Body of pancreas (tissue), 4 donors: ENCODE results near the gene GRIN2C.

ENCODE experiments used
- CTCF ChIP-seq, 7 experiments: fragments of 450-650 bp in 4 of 7; fragments of 200-600 bp in 3 of 7; sonication (generic) in 3 of 7; IDR thresholded peaks; one replicate each; pipeline ENCODE4 v1.5.1; 2016 to 2019; ENCODE audit warnings: antibody characterized with exemption in 7 of 7
- POLR2A ChIP-seq, 3 donors: fragments of 450-650 bp; IDR thresholded peaks; one replicate each; pipeline ENCODE4 v1.6.1; 2016; ENCODE audit warnings: antibody characterized with exemption in 3 of 3, mild to moderate bottlenecking in 2 of 3

DNA sequence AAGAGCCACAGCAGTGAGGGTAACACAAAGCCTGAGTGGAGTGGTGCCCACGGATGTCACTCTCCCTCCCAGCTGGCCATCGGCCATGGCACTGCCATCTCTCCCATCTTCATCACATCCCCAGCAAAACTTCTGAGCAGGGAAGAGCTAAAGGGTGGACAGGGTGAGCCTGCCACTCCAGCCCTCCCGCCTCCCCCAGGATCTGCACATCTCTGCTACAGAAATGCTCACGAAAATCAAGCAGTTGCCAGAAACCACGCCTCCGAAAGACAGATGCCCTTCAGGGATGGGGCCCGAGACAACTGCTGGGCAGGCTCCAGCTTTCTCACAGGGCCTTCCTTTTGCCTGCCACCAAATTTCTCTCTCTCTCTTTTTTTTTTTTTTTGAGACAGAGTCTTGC lies 3.6 kb downstream of the GRIN2C start:
- no peak for TF ChIP-seq CTCF (IDR thresholded peaks at IDR 0.05)
- TF ChIP-seq POLR2A (IDR thresholded peaks at IDR 0.05): no peak
